IMR-90 (cell line): ENCODE results near the gene PLSCR3. TPM values are rescaled to one million over a fixed set of nuclear protein-coding genes. Genes with fewer than 3 reads are reported as not detected.

Experiments
- ATAC-seq: fragments of 200-7000 bp; cut with Tn5 transposase; 2 replicates; pipeline ENCODE4 v1.9.1; 2020; ENCODE audit warnings: low read depth, mild to moderate bottlenecking, moderate library complexity
- BruUV-seq: library from RNA; stranded (reverse); fragments of 400-500 nt; replicated peaks from 2 replicates; lab custom pipeline; 2021; lab: Mats Ljungman, UMichigan
- CTCF ChIA-PET: fragments of 300-600 bp; formaldehyde crosslinking; extraction: SDS; loops from one replicate; lab custom pipeline; 2021; ENCODE audit warnings: antibody characterized with exemption; lab: Yijun Ruan, JAX
- POLR2A ChIA-PET: fragments of 300-600 bp; sonication (Branson Sonifier 250); formaldehyde crosslinking; loops from one replicate; lab custom pipeline; 2022; ENCODE audit warnings: antibody characterized with exemption; ENCODE audit not compliant: unreplicated experiment; lab: Charles Lee
- DNase-seq: peaks from one replicate; pipeline ENCODE4 v3.0.0; 2013
- H2AFZ ChIP-seq: replicated peaks from 2 replicates; pipeline ENCODE3; 2013; ENCODE audit warnings: low read length, mild to moderate bottlenecking; ENCODE audit not compliant: poor library complexity
- H2AK5ac ChIP-seq: 2 replicates; pipeline ENCODE4 v1.6.1; 2013; ENCODE audit warnings: low read depth, low read length, inconsistent platforms
- H2AK9ac ChIP-seq: replicated peaks from 2 replicates; pipeline ENCODE3; 2013; ENCODE audit warnings: mild to moderate bottlenecking, low read depth, low read length, moderate library complexity; ENCODE audit not compliant: poor library complexity
- H2BK120ac ChIP-seq: 2 replicates; pipeline ENCODE4 v1.6.1; 2013; ENCODE audit warnings: low read depth, low read length, inconsistent platforms
- H2BK15ac ChIP-seq: 3 replicates; pipeline ENCODE4 v1.6.1; 2013; ENCODE audit warnings: low read depth, low read length, inconsistent platforms
- H2BK20ac ChIP-seq: 2 replicates; pipeline ENCODE4 v1.6.1; 2013; ENCODE audit warnings: low read depth, mild to moderate bottlenecking, inconsistent platforms, low read length, moderate library complexity
- H2BK5ac ChIP-seq: 2 replicates; pipeline ENCODE4 v1.6.1; 2013; ENCODE audit warnings: mild to moderate bottlenecking, low read depth, low read length, inconsistent platforms; ENCODE audit not compliant: poor library complexity, severe bottlenecking
- H3K14ac ChIP-seq: replicated peaks from 2 replicates; pipeline ENCODE4 v1.6.1; 2013; ENCODE audit warnings: low read depth, low read length, inconsistent platforms
- H3K18ac ChIP-seq: 2 replicates; pipeline ENCODE4 v1.6.1; 2013; ENCODE audit warnings: low read depth, low read length, control low read depth
- H3K23ac ChIP-seq: 2 replicates; pipeline ENCODE4 v1.6.1; 2013; ENCODE audit warnings: low read depth, low read length, inconsistent platforms
- H3K27ac ChIP-seq: 2 replicates; pipeline ENCODE4 v1.5.1; 2013; ENCODE audit warnings: mild to moderate bottlenecking, control low read depth, low read length; ENCODE audit not compliant: insufficient read depth
- H3K27me3 ChIP-seq: 2 replicates; pipeline ENCODE4 v1.6.1; 2013; ENCODE audit warnings: low read length; ENCODE audit not compliant: control insufficient read depth, insufficient read depth
- H3K36me3 ChIP-seq: 2 replicates; pipeline ENCODE4 v1.6.1; 2013; ENCODE audit warnings: low read length, mixed read lengths; ENCODE audit not compliant: control insufficient read depth, insufficient read depth
- H3K4ac ChIP-seq: 2 replicates; pipeline ENCODE4 v1.6.1; 2013; ENCODE audit warnings: low read depth, low read length, inconsistent platforms
- H3K4me1 ChIP-seq: 2 replicates; pipeline ENCODE4 v1.6.1; 2013; ENCODE audit warnings: low read length, mixed read lengths; ENCODE audit not compliant: control insufficient read depth, insufficient read depth
- H3K4me2 ChIP-seq: 2 replicates; pipeline ENCODE4 v1.6.1; 2013; ENCODE audit warnings: low read depth, mild to moderate bottlenecking, control low read depth, low read length, moderate library complexity
- H3K4me3 ChIP-seq: 2 replicates; pipeline ENCODE4 v1.5.1; 2013; ENCODE audit warnings: low read depth, mild to moderate bottlenecking, control low read depth, low read length, moderate library complexity; ENCODE audit not compliant: insufficient read depth
- H3K56ac ChIP-seq: 2 replicates; pipeline ENCODE4 v1.6.1; 2013; ENCODE audit warnings: low read length, inconsistent platforms; ENCODE audit not compliant: insufficient read depth; ENCODE audit errors: extremely low read depth
- H3K79me1 ChIP-seq, 2 experiments: 2 replicates each; pipeline ENCODE4 v1.6.1; 2013; ENCODE audit warnings: low read length in 2 of 2, inconsistent platforms in 1 of 2, low read depth in 1 of 2
- H3K9ac ChIP-seq: 2 replicates; pipeline ENCODE4 v1.6.1; 2013; ENCODE audit warnings: low read depth, low read length, control low read depth
- H3K9me1 ChIP-seq: 2 replicates; pipeline ENCODE4 v1.6.1; 2013; ENCODE audit warnings: low read length, inconsistent platforms; ENCODE audit not compliant: insufficient read depth
- H3K9me3 ChIP-seq: 2 replicates; pipeline ENCODE4 v1.6.1; 2013; ENCODE audit warnings: low read length; ENCODE audit not compliant: control insufficient read depth, insufficient read depth
- H4K20me1 ChIP-seq: 2 replicates; pipeline ENCODE4 v1.6.1; 2013; ENCODE audit warnings: low read length, inconsistent platforms; ENCODE audit not compliant: insufficient read depth
- H4K5ac ChIP-seq: 2 replicates; pipeline ENCODE4 v1.6.1; 2013; ENCODE audit warnings: mild to moderate bottlenecking, low read depth, low read length, control low read depth
- H4K8ac ChIP-seq, 2 experiments: 2 replicates each; pipeline ENCODE4 v1.6.1; 2013; ENCODE audit warnings: low read depth in 2 of 2, low read length in 2 of 2, control low read depth in 1 of 2, inconsistent platforms in 1 of 2
- H4K91ac ChIP-seq: 2 replicates; pipeline ENCODE4 v1.6.1; 2013; ENCODE audit warnings: low read depth, low read length, inconsistent platforms; ENCODE audit not compliant: insufficient read depth
- BHLHE40 ChIP-seq: fragments of 150-350 bp; IDR thresholded peaks from 2 replicates; pipeline ENCODE4 v1.6.1; 2016; ENCODE audit warnings: mild to moderate bottlenecking, low read depth, low read length
- CTCF ChIP-seq: conservative IDR thresholded peaks from 2 replicates; pipeline ENCODE4 v1.5.1; 2012; ENCODE audit warnings: mild to moderate bottlenecking, low read depth, low read length, improper control_type of control experiment
- ELK1 ChIP-seq: fragments of 150-350 bp; IDR thresholded peaks from 2 replicates; pipeline ENCODE4 v1.6.1; 2016; ENCODE audit warnings: low read depth, mild to moderate bottlenecking, low read length, moderate library complexity, borderline replicate concordance
- MAFK ChIP-seq: IDR thresholded peaks from 2 replicates; pipeline ENCODE4 v1.6.1; 2012; ENCODE audit warnings: low read depth, low read length, improper control_type of control experiment
- MAZ ChIP-seq: IDR thresholded peaks from 2 replicates; pipeline ENCODE4 v1.6.1; 2012; ENCODE audit warnings: low read depth, mild to moderate bottlenecking, low read length, improper control_type of control experiment, moderate library complexity, borderline replicate concordance
- MXI1 ChIP-seq: IDR thresholded peaks from 2 replicates; pipeline ENCODE4 v1.6.1; 2012; ENCODE audit warnings: low read depth, mild to moderate bottlenecking, low read length, moderate library complexity, borderline replicate concordance
- POLR2A ChIP-seq: IDR thresholded peaks from 2 replicates; pipeline ENCODE4 v1.6.1; 2012; ENCODE audit warnings: mild to moderate bottlenecking, low read depth, low read length
- RAD21 ChIP-seq: IDR thresholded peaks from 2 replicates; pipeline ENCODE4 v1.6.1; 2012; ENCODE audit warnings: low read length, improper control_type of control experiment
- RFX5 ChIP-seq: IDR thresholded peaks from 2 replicates; pipeline ENCODE4 v1.8.0; 2012; ENCODE audit warnings: low read depth, mild to moderate bottlenecking, low read length, moderate library complexity
- SMC3 ChIP-seq: fragments of 150-350 bp; IDR thresholded peaks from 2 replicates; pipeline ENCODE4 v1.6.1; 2016; ENCODE audit warnings: low read depth, mild to moderate bottlenecking, antibody characterized with exemption, low read length, moderate library complexity
- WGBS, 2 experiments: methylation state at CpG; one replicate each; pipeline versions ENCODE4 v1.1.5 to v1.1.7; 2013; ENCODE audit warnings: missing lambda C conversion rate in 2 of 2; ENCODE audit not compliant: insufficient read length in 1 of 2; ENCODE audit errors: extremely low coverage in 2 of 2; 5-methylcytosine and 5-hydroxymethylcytosine counted together
- dilution Hi-C: fragments of 300-500 bp; cut with HindIII; formaldehyde crosslinking; loops from one replicate; pipeline ENCODE4 v1.14.3; 2018; ENCODE audit warnings: low sequenced_read_pairs; ENCODE audit not compliant: unreplicated experiment
- in situ Hi-C: fragments of 300-500 bp; cut with MboI; formaldehyde crosslinking; loops from 3 replicates; pipeline ENCODE4 v1.14.3; 2019; ENCODE audit warnings: low sequenced_read_pairs, inconsistent platforms, mixed read lengths
- intact Hi-C: fragments of 100-400 bp; cut with micrococcal nuclease; formaldehyde crosslinking; loops from 2 replicates; pipeline ENCODE4 v1.10.0; 2022
- polyA plus RNA-seq, 3 experiments: library from polyadenylated mRNA; depleted of rRNA; stranded (reverse); fragments of >200 nt; gene quantifications; 2 replicates each; pipeline ENCODE4 v1.2.3, GENCODE V29; 2012; ENCODE audit warnings: low replicate concordance in 1 of 3
- total RNA-seq: library from RNA; depleted of rRNA; stranded (reverse); fragments of >200 nt; gene quantifications from 2 replicates; pipeline ENCODE4 v1.2.3, GENCODE V29; 2012

PLSCR3 gene
- total and polyA plus RNA-seq, 2 of the 4 experiments (the other 2 are of a cell fraction), result 6.1 to 116 TPM

- Histone ChIP-seq H2BK120ac (no peak within 1 kb of the TSS), H3K27ac (no peak within 1 kb of the TSS), H4K91ac (no peak within 1 kb of the TSS), H3K9me3 (no peaks in the 10 kb centered on the region), H3K79me1 (peaks cover 5 to 42% of the 10 kb centered on the region in 2 experiments), H3K27me3 (no peaks in the 10 kb centered on the region), H3K23ac (no peak within 1 kb of the TSS), H3K4me3 (no peak within 1 kb of the TSS), H3K9ac (no peak within 1 kb of the TSS), H3K4ac (no peak within 1 kb of the TSS), H3K4me2 (peak within 1 kb of the TSS; percentile 42; the same call in 1 of the 2 replicates), H2BK15ac (no peak within 1 kb of the TSS), H2BK20ac (no peak within 1 kb of the TSS), H2AK9ac (no peak within 1 kb of the TSS), H4K20me1 (peaks cover 7% of the 10 kb centered on the region), H2AK5ac (no peak within 1 kb of the TSS), H4K5ac (no peak within 1 kb of the TSS), H3K14ac (no peak within 1 kb of the TSS), H3K36me3 (peaks cover 26% of the 10 kb centered on the region), H3K56ac (no peak within 1 kb of the TSS), H3K18ac (no peak within 1 kb of the TSS), H3K9me1 (0 out of 2 replicates have a peak, but pooled peaks cover 4% of the 10 kb centered on the region), H2AFZ (no peak within 1 kb of the TSS), H2BK5ac (no peak within 1 kb of the TSS), H4K8ac (no peak within 1 kb of the TSS), H3K4me1 (peaks cover 9% of the 10 kb centered on the region)
- no TSS peak for BruUV-seq
- TF ChIP-seq SMC3, result no peak
- TF ChIP-seq RFX5, result no peak
- no peak for TF ChIP-seq MXI1
- no peak for TF ChIP-seq ELK1
- TF ChIP-seq POLR2A, result no peak
- no peak for TF ChIP-seq RAD21
- no peak for TF ChIP-seq MAFK
- no peak for TF ChIP-seq MAZ
- TF ChIP-seq BHLHE40, result no peak
- no peak for TF ChIP-seq CTCF
- intact Hi-C loops, result no loop called here
- in situ Hi-C loops, result no loop called here
- ATAC-seq (no peak), DNase-seq (no peak)
- dilution Hi-C loops, result no loop called here
- ChIA-PET CTCF (no interaction called here), POLR2A (no interaction called here)
- WGBS, 2 experiments, result 48% methylated on average over 3 of the region's 12 CpGs; no CpG with 5 or more reads in 1 of the 2 experiments
These were observed 13.3 kb upstream of the PLSCR3 start, which contains the start of gene NLGN2 for GRCh38 chr17:7407485-7408251. NLGN2 (plus strand) TSS chr17:7407845; CDS start chr17:7408256, 411 bp downstream.
